NCI-H446 treated with DMSO at 0.1 percent for 48 hours (cell line): ENCODE data around the gene AGPAT2.
A peak's percentile ranks its signal among the peaks of the same experiment; 100 is the strongest.
"Not testable (repeated sequence)": the region's sequence is repeated elsewhere in the genome, so short reads cannot be mapped to it uniquely, and the experiment has no call there.

Source experiments
- DNase-seq: peaks from one replicate; lab custom pipeline; 2025; lab: John Stamatoyannopoulos, UW

Gene AGPAT2

DNA sequence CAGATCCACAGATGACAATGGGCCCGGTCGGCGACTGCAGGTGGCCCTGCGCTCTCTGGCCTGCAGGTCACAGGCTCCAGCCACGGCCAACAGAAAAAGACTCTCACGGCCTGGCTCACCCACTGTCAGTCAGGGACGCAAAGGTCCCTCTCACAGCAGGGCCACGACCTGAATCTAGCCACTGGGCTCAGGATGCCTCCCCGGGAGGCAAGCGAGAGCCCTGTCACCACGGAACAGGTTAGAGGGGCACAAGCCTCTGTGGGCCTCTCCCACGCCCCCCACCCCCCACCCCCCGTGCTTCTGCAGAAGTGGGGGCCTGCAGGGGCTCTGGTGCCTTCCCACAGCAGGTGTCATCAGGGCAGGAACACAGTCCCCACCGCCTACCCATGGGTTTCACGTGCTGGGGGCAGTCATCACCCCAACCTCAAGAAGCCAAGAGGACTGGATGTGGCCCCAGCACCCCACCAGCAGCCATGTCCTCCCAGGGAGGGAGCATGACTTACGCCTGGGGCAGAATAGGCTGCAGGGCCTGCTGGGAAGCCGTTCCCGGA lies 41.8 kb downstream of the AGPAT2 start:
- DNase-seq = no peak

DNA sequence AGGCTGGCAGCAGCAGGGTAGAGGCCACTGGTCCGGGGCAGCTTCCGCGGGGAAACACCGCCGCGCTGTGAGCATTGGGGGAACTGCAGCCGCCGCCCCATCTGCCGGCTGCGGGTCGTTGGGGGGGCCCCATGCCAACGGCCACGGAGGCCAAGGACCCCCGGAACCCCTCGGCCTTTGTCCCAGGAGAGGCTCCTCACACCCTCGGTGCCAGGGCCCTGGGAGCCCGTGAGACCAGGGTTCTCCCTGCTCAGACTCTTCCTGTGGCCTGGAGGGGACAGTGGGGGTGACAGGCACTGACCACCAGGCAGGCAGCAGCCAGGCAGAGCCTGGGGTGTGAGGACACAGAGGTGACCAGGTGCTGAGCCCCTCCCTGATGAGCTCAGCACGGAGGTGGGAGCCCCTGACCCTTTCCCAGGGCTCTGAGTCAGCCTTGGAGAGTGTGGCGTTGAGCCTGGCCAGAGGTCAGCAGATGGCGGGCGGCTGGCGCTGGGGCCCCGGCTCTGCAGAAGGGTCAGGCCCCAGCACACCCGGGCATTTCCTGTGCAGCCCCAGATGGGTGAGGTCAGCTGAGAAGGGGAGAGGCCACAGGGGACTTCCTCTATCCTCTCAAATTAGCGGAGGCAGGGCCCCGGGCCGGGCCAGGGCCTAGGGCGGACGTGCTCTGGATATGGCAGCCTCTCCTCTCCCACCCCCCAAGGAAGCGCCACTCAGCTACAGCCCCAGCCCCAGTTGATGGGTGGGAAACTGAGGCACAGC lies 42.5 kb downstream of the AGPAT2 start:
- peak; percentile 47 for DNase-seq

GRCh38 chr9:136644343-136644592 lies 43.0 kb downstream of the AGPAT2 start:
- no peak for DNase-seq

- no peak for DNase-seq
These were observed 43.5 kb downstream of the AGPAT2 start for GRCh38 chr9:136643596-136644342.

- no peak for DNase-seq
These were observed 44.8 kb downstream of the AGPAT2 start for GRCh38 chr9:136642439-136642921.

GRCh38 chr9:136640171-136641111 lies 46.8 kb downstream of the AGPAT2 start:
- no peak for DNase-seq

GRCh38 chr9:136634904-136635303 lies 52.4 kb downstream of the AGPAT2 start:
- no peak for DNase-seq

DNA sequence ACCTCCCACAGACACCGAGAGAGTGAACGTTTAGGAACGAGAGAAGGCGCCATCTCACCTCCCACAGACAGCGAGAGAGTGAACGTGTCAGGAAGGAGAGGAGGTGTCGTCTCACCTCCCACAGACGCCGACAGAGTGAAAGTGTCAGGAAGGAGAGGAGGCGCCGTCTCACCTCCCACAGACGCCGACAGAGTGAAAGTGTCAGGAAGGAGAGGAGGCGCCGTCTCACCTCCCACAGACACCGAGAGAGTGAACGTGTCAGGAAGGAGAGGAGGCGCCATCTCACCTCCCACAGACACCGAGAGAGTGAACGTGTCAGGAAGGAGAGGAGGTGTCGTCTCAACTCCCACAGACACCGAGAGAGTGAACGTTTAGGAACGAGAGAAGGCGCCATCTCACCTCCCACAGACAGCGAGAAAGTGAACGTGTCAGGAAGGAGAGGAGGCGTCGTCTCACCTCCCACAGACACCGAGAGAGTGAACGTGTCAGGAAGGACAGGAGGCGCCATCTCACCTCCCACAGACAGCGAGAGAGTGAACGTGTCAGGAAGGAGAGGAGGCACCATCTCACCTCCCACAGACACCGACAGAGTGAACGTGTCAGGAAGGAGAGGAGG lies 54.7 kb downstream of the AGPAT2 start:
- DNase-seq = not testable (repeated sequence)

DNA sequence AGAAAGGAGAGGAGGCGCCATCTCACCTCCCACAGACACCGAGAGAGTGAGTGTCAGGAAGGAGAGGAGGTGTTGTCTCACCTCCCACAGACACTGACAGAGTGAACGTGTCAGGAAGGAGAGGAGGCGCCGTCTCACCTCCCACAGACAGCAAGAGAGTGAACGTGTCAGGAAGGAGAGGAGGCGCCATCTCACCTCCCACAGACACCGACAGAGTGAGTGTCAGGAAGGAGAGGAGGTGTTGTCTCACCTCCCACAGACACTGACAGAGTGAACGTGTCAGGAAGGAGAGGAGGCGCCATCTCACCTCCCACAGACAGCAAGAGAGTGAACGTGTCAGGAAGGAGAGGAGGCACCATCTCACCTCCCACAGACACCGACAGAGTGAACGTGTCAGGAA lies 55.2 kb downstream of the AGPAT2 start:
- not testable (repeated sequence) for DNase-seq

DNA sequence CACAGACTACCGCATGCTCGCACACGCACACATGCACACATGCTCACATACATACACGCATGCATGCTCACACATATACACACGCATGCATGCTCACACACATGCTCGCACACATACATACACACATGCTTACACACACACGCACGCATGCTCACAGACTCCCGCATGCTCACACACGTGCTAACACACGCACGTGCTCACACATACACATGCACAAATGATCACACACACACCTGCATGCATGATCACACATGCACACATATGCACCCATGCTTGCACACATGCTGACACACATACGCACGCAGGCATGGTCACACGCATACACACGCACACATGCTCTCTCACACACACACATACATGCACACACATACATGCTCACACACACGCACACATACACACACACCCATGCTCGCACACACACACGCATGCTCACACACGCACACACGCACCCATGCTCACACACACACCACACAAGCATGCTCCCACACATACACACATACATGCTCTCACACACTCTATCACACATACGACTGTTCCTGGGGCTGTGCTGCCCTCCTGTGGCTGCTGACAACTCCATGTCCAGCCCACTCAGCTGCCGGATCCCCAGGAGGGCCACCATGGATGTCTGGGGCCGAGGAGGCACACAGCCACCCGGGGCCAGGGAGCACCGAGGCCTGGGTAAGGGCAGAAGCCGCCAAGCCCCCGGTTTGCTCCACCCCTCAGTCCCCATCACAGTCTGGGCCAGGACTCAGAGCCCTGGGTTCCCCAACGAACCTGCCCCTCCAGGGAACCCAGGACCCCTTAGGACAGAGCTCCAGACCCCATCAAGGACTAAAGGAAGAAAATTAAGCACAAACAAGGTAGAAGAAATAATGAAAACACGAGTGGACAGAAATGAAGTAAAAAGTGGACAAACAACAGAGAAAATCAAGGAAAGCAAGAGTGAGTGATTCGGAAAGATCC lies 55.9 kb downstream of the AGPAT2 start:
- peak; percentile 35 for DNase-seq

- DNase-seq = no peak
These were observed 56.6 kb downstream of the AGPAT2 start for GRCh38 chr9:136630662-136630992.

GRCh38 chr9:136629879-136630661 lies 57.2 kb downstream of the AGPAT2 start:
- no peak for DNase-seq

DNA sequence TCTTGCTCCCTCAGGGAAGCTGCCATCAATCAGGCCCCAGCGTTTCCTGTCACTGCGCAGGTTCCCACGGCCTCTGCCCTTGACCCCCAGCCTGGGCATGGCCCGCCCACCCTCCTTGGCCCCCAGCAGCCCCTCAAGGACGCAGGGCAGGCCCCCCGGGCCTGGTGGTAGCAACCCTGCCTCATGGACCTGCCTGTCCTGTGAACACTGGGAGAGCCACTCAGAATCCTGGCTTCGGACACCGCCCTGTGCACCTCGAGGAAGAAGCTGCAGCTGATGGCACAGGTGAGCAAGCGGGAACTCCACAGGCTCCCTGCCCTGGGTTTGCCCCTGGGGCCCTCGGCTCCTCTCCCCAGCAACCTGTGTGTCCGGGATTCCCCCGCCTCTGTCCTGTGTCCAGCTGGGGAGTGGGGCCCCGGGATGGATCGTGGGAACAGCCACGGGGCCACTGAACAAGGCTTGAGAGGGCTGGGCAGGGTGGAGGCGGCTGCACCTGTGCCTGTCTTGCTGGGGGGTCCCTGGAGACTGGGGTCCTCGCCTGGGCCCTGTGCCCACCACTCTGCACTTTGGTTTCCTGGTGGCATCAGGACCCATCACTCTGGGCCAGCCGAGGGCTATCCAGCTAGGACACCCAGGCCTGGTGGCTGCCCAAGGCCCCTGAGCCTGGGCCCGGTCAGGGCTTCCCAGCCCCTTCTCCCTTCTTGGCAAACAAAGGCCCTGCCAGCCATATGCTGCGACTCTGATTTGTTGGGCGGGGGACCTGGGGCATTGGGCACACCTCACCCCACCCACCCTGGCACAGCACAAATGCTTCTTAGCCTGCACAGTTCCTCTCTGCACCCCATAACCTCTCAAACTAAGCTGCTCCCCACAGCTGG lies 58.0 kb downstream of the AGPAT2 start:
- DNase-seq = no peak

GRCh38 chr9:136628268-136628667 lies 59.0 kb downstream of the AGPAT2 start:
- no peak for DNase-seq

DNA sequence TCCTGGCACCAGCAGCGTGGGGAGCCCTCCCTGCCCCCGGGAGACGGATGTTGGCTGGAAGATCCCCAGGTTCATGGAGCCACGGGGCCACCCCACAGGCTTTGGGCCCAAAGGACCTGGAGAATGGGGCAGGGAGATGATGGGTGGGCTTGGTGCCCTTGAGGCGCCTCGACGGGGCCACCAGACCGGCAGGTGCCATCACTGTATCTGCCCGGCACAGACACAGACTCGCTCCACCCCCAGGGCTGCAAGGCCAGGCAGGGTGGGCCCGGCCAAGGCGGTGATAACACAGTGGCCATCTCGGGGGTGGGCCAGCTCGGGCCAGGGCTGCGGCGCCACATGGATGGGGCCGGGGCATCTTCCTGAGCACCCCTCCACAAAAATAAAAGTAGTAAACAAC lies 59.6 kb downstream of the AGPAT2 start:
- DNase-seq = no peak

DNA sequence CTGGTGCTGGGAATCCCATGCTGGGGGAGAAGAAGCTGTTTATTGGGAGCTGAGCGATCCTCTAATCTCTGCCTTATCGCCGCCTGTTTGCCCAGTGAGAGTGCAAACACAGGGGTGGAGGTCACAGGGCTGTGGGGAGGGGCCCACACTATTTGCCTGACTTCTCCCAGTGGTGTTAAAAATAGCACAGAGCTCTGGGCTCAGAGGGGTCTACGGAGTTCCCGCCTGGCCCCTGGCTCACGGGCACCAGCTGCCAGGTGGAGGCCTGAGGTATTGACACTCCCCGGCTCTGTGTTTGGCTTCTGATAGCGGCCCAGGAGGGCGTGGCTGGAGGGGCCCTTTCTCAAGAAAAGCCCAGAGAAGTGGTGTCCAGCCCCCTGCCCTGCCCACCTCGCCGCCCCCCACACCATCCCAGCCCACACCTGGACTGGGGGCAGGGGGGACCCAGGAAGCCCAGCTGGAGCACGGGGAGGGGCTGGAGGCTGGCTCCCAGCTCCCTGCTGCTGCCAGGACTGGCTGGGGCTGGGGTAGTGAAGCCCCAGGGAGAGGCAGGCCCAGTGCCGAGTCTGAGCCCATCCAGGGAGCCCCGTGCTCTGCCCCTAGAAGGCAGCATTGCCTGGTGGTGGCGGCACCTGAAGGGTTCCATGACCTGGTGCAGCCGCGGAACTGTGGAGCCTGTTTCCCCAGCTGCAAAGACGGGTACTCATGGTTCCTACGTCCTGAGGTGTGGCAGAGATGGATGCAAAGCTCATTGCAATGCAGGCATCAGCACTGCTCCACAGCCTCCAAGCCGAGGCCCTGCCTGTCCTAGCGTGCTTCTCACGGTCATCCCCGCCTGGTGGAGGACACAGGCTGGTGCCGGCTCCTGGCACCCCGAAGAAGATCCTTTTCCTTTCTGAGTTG lies 60.3 kb downstream of the AGPAT2 start:
- DNase-seq = no peak

DNA sequence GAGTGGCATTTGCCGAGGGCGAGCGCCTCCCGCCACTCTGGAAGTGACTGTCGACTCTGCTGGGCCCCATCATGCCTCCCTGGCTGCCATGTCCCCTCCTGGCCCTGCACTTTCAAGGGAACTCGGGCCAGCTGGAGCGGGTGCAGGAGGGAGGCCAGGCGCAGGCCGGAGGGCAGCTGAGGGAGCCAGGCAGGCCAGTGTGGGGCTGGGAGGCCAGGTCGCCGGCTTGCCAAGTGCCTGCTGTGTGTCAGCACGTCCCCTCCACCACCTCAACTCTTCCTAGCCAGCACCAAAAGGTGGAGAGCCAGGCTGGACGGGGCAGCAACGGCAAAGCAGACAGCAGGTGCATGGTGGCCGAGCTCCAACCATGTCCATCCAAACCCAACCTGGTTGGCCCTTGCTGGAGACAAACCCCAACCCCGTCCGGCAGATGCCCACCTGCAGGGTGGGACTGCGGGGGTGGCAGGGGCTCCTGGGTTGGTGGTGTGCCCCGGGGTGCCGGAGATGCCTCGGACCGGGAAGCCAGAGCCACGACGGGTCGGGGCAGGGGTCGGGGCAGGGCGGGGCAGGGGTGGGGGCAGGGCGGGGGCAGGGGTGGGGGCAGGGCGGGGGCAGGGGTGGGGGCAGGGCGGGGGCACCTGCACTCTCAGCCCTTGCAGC lies 61.1 kb downstream of the AGPAT2 start:
- no peak for DNase-seq
